GM12864 (cell line): ENCODE results near the gene WASHC2A.
"Not testable (repeated sequence)": the region's sequence is repeated elsewhere in the genome, so short reads cannot be mapped to it uniquely, and the experiment has no call there.

Source experiments
- DNase-seq: peaks from one replicate; pipeline ENCODE4 v3.0.0-alpha.2; 2011; ENCODE audit warnings: low read depth
- H3K4me3 ChIP-seq: 2 replicates; pipeline ENCODE4 v1.5.1; 2011; ENCODE audit warnings: mild to moderate bottlenecking, low read depth, low read length, control low read depth
- CTCF ChIP-seq: IDR thresholded peaks from 2 replicates; pipeline ENCODE4 v1.5.1; 2011; ENCODE audit warnings: low read depth, mild to moderate bottlenecking, moderate library complexity, low read length, control low read depth, inconsistent platforms; ENCODE audit errors: missing control alignments

WASHC2A gene

GRCh38 chr10:50152792-50153272 lies 85.1 kb downstream of the WASHC2A start:
- TF ChIP-seq CTCF: no peak
- DNase-seq: no peak
- no peak overlapping the region for H3K4me3 ChIP-seq

GRCh38 chr10:50157868-50158267 lies 90.1 kb downstream of the WASHC2A start:
- not testable (repeated sequence) for DNase-seq, H3K4me3 ChIP-seq

- H3K4me3 ChIP-seq, DNase-seq: not testable (repeated sequence)
Measured at GRCh38 chr10:50159856-50160255, 92.1 kb downstream of the WASHC2A start.

GRCh38 chr10:50165038-50165437 lies 97.3 kb downstream of the WASHC2A start:
- DNase-seq, H3K4me3 ChIP-seq: not testable (repeated sequence)

GRCh38 chr10:50167833-50168232 lies 100.1 kb downstream of the WASHC2A start:
- not testable (repeated sequence) for DNase-seq, H3K4me3 ChIP-seq

- not testable (repeated sequence) for DNase-seq, H3K4me3 ChIP-seq
Measured at GRCh38 chr10:50169506-50169905, 101.8 kb downstream of the WASHC2A start.

GRCh38 chr10:50174788-50175525 lies 107.2 kb downstream of the WASHC2A start:
- not testable (repeated sequence) for H3K4me3 ChIP-seq, DNase-seq
